Measurements from ENCODE around the gene RAP2A.

RAP2A gene

DNA sequence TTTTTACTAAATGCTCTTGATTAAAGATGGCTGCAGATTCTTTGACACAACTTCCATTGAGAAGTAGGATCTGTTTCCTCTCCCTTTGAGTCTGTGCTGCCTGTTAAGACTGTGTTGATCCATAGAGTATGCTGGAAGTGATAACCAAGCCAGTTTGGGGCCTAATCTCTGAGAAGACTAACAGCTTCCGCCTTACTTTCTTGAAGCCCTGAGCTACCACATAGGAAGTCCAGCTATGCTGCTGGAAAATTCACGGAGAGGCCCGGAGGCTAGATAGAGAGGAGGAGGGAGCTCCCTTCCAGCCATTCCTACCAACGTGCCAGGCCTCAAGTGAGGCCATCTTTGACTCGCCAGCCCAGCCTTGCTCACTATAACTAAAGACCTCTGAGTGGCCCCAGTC, 12.5 kb downstream of the RAP2A start:
- H3K27me3 ChIP-seq (ENCODE audit: low read length): no peaks in the 10 kb centered on the region
- no peak overlapping the region for H3K27ac ChIP-seq (ENCODE audit: low read depth, low read length)
- no peak overlapping the region for H3K4me3 ChIP-seq (ENCODE audit: insufficient read depth, low read length, poor library complexity, severe bottlenecking)
- TF ChIP-seq, protein P1, sequence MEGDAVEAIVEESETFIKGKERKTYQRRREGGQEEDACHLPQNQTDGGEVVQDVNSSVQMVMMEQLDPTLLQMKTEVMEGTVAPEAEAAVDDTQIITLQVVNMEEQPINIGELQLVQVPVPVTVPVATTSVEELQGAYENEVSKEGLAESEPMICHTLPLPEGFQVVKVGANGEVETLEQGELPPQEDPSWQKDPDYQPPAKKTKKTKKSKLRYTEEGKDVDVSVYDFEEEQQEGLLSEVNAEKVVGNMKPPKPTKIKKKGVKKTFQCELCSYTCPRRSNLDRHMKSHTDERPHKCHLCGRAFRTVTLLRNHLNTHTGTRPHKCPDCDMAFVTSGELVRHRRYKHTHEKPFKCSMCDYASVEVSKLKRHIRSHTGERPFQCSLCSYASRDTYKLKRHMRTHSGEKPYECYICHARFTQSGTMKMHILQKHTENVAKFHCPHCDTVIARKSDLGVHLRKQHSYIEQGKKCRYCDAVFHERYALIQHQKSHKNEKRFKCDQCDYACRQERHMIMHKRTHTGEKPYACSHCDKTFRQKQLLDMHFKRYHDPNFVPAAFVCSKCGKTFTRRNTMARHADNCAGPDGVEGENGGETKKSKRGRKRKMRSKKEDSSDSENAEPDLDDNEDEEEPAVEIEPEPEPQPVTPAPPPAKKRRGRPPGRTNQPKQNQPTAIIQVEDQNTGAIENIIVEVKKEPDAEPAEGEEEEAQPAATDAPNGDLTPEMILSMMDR (IDR thresholded peaks at IDR 0.05; ENCODE audit: insufficient read depth, low read length, poor library complexity, severe bottlenecking): no peak
- no peak for TF ChIP-seq EZH2phosphoT487 (conservative IDR thresholded peaks at IDR 0.05; ENCODE audit: low read length)
- no peak overlapping the region for H3K4me2 ChIP-seq (ENCODE audit: low read depth, low read length, poor library complexity, severe bottlenecking)
- no peaks in the 10 kb centered on the region for H3K9me2 ChIP-seq (replicated peaks; ENCODE audit: insufficient read depth, low read length)
- H3K79me2 ChIP-seq (ENCODE audit: insufficient read depth, low read length): no peaks in the 10 kb centered on the region
- peaks cover 3% of the 10 kb centered on the region; the same call in 1 of the 2 replicates for H3K36me3 ChIP-seq (ENCODE audit: low read length)
- no peaks in the 10 kb centered on the region for H3K9me3 ChIP-seq (ENCODE audit: insufficient read depth, low read length)
- H3F3A ChIP-seq (ENCODE audit: insufficient read depth): no peaks in the 10 kb centered on the region
- no peak overlapping the region for H2AFZ ChIP-seq (ENCODE audit: low read depth, low read length, severe bottlenecking)
- no peak overlapping the region for H3K9ac ChIP-seq (ENCODE audit: low read length)
- no peaks in the 10 kb centered on the region for H4K20me1 ChIP-seq (ENCODE audit: low read depth, low read length)

DNA sequence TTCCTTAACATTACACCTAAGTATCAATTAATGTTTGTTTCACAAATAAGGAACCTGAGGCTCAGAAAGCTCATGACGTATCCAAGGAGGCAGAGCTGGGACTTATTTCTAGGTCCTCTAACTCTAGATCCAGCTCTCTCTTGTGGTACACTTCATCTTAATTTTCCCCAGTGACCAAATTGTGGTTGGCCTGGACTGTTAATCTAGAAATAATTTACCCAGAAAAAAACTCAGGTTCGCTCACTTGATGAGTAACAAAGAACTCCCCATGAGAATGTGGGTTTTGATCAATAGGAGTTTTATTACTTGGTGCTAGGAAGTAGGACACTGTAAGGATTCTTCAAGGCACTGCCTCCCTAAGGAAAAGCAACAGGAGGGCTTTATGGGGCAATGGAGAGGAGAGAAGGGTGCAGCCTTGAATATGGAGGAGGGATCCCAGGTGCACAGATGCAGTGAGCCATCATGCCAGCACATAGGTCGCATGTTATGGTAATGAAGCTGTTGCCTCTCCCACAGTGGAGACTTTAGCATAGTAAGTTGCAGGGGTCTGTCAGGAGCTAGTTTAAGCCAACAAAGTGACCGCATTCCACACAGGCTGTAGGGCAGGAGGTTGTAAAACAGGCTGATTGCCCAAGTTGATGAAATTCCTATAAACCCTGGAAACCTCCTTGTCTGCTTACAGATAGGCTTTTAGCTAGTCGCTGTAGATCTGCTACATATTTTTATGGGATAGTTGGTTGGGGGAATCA, 14.7 kb downstream of the RAP2A start:
- Histone ChIP-seq H2AFZ (ENCODE audit: low read depth, low read length, severe bottlenecking) (no peak overlapping the region), H3K4me3 (ENCODE audit: insufficient read depth, low read length, poor library complexity, severe bottlenecking) (no peak overlapping the region), H3K4me2 (ENCODE audit: low read depth, low read length, poor library complexity, severe bottlenecking) (no peak overlapping the region), H3K27me3 (ENCODE audit: low read length) (no peaks in the 10 kb centered on the region), H3K9ac (ENCODE audit: low read length) (no peak overlapping the region), H3F3A (ENCODE audit: insufficient read depth) (no peaks in the 10 kb centered on the region), H3K36me3 (ENCODE audit: low read length) (peaks cover 3% of the 10 kb centered on the region; the same call in 1 of the 2 replicates), H3K9me3 (ENCODE audit: insufficient read depth, low read length) (no peaks in the 10 kb centered on the region), H3K27ac (ENCODE audit: low read depth, low read length) (no peak overlapping the region), H4K20me1 (ENCODE audit: low read depth, low read length) (no peaks in the 10 kb centered on the region), H3K79me2 (ENCODE audit: insufficient read depth, low read length) (no peaks in the 10 kb centered on the region), H3K9me2 (replicated peaks; ENCODE audit: insufficient read depth, low read length) (no peaks in the 10 kb centered on the region)
- TF ChIP-seq, protein P1 (IDR thresholded peaks at IDR 0.05; ENCODE audit: insufficient read depth, low read length, poor library complexity, severe bottlenecking): no peak
- no peak for TF ChIP-seq EZH2phosphoT487 (conservative IDR thresholded peaks at IDR 0.05; ENCODE audit: low read length)

DNA sequence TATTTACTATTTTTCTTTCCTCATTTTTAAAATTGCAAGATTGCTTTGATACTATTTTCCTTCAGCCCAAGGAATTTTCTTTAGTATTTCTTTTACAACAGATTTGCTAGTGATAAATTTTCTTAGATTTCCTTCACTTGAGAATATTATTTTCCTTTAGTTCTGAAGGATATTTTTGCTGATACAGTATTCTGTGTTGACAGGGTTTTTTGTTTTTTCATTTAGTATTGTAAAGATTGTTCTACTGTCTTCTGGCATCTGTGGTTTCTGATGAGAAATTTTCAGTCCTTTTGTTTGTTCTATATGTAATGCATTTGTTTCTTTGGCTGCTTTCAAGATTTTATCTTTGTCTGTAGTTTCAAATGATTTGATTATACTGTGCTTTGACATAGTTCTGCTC, 20.7 kb downstream of the RAP2A start:
- Histone ChIP-seq H3K27ac (ENCODE audit: low read depth, low read length) (no peak overlapping the region), H3K36me3 (ENCODE audit: low read length) (0 out of 2 replicates have a peak, but pooled peaks cover 4% of the 10 kb centered on the region), H3K4me3 (ENCODE audit: insufficient read depth, low read length, poor library complexity, severe bottlenecking) (no peak overlapping the region), H3K9ac (ENCODE audit: low read length) (no peak overlapping the region), H3K79me2 (ENCODE audit: insufficient read depth, low read length) (0 out of 2 replicates have a peak, but pooled peaks cover 6% of the 10 kb centered on the region), H3K4me2 (ENCODE audit: low read depth, low read length, poor library complexity, severe bottlenecking) (no peak overlapping the region), H3K27me3 (ENCODE audit: low read length) (no peaks in the 10 kb centered on the region), H3K9me3 (ENCODE audit: insufficient read depth, low read length) (no peaks in the 10 kb centered on the region), H2AFZ (ENCODE audit: low read depth, low read length, severe bottlenecking) (no peak overlapping the region), H4K20me1 (ENCODE audit: low read depth, low read length) (no peaks in the 10 kb centered on the region), H3F3A (ENCODE audit: insufficient read depth) (no peaks in the 10 kb centered on the region), H3K9me2 (replicated peaks; ENCODE audit: insufficient read depth, low read length) (no peaks in the 10 kb centered on the region)
- no peak for TF ChIP-seq EZH2phosphoT487 (conservative IDR thresholded peaks at IDR 0.05; ENCODE audit: low read length)
- TF ChIP-seq, protein P1 (IDR thresholded peaks at IDR 0.05; ENCODE audit: insufficient read depth, low read length, poor library complexity, severe bottlenecking): no peak

Measured in SU-DHL-6 (cell line).